Measurements from ENCODE around the gene PAK5. TPM values are rescaled to one million over a fixed set of nuclear protein-coding genes. Genes with fewer than 3 reads are reported as not detected.

The PAK5 gene
- total RNA-seq, 4 donors from 2014 or later: not detected

- no peaks in the 10 kb centered on the region for H3K27me3 ChIP-seq
- TF ChIP-seq CTCF (IDR thresholded peaks at IDR 0.05): no peak
- no peak for TF ChIP-seq POLR2A (IDR thresholded peaks at IDR 0.05)
- H3K4me3 ChIP-seq: no peak overlapping the region
- no peak overlapping the region for H3K27ac ChIP-seq
- no peaks in the 10 kb centered on the region for H3K4me1 ChIP-seq
- DNase-seq: no peak
- H3K9me3 ChIP-seq: no peaks in the 10 kb centered on the region
- no peaks in the 10 kb centered on the region for H3K36me3 ChIP-seq
Observed at GRCh38 chr20:9535449-9535848, 303.4 kb downstream of the PAK5 start.

- Histone ChIP-seq H3K4me1 (no peaks in the 10 kb centered on the region), H3K9me3 (no peaks in the 10 kb centered on the region), H3K36me3 (no peaks in the 10 kb centered on the region), H3K27ac (no peak overlapping the region), H3K27me3 (no peaks in the 10 kb centered on the region), H3K4me3 (no peak overlapping the region)
- TF ChIP-seq CTCF (IDR thresholded peaks at IDR 0.05) (no peak), POLR2A (IDR thresholded peaks at IDR 0.05) (no peak)
- no peak for DNase-seq
Observed at GRCh38 chr20:9534025-9534424, 304.9 kb downstream of the PAK5 start.

- Histone ChIP-seq H3K4me3 (no peak overlapping the region), H3K36me3 (no peaks in the 10 kb centered on the region), H3K27ac (no peak overlapping the region), H3K9me3 (no peaks in the 10 kb centered on the region), H3K4me1 (no peaks in the 10 kb centered on the region), H3K27me3 (no peaks in the 10 kb centered on the region)
- TF ChIP-seq CTCF (IDR thresholded peaks at IDR 0.05) (no peak), POLR2A (IDR thresholded peaks at IDR 0.05) (no peak)
- DNase-seq: no peak
Observed at GRCh38 chr20:9532069-9532838, 306.6 kb downstream of the PAK5 start.

- Histone ChIP-seq H3K4me3 (no peak overlapping the region), H3K4me1 (no peaks in the 10 kb centered on the region), H3K36me3 (no peaks in the 10 kb centered on the region), H3K27me3 (no peaks in the 10 kb centered on the region), H3K27ac (no peak overlapping the region), H3K9me3 (no peaks in the 10 kb centered on the region)
- DNase-seq: no peak
- TF ChIP-seq POLR2A (IDR thresholded peaks at IDR 0.05): no peak
- no peak for TF ChIP-seq CTCF (IDR thresholded peaks at IDR 0.05)
Observed at GRCh38 chr20:9531581-9531980, 307.3 kb downstream of the PAK5 start.

- Histone ChIP-seq H3K36me3 (no peaks in the 10 kb centered on the region), H3K27ac (no peak overlapping the region), H3K9me3 (no peaks in the 10 kb centered on the region), H3K4me1 (no peaks in the 10 kb centered on the region), H3K27me3 (no peaks in the 10 kb centered on the region), H3K4me3 (no peak overlapping the region)
- DNase-seq: no peak
- no peak for TF ChIP-seq POLR2A (IDR thresholded peaks at IDR 0.05)
- TF ChIP-seq CTCF (IDR thresholded peaks at IDR 0.05): no peak
Observed at GRCh38 chr20:9523636-9524035, 315.2 kb downstream of the PAK5 start.

All from Peyer's patch (tissue), 4 donors.